Stimulated activated CD8-positive, alpha-beta memory T cell treated with anti-CD3 and anti-CD28 coated beads, Interleukin-15, amount 100 ng/mL, for 24 hours (primary cell): Measurements from ENCODE around the gene ADAM15.
A peak's percentile ranks its signal among the peaks of the same experiment; 100 is the strongest.

Experiments
- DNase-seq: peaks from one replicate; pipeline ENCODE4 v3.0.0-alpha.2; 2020; ENCODE audit warnings: low read depth

The ADAM15 gene

GRCh38 chr1:155073377-155074242 lies 22.5 kb downstream of the ADAM15 start:
- DNase-seq, result no peak

GRCh38 chr1:155075535-155075934 lies 24.4 kb downstream of the ADAM15 start:
- no peak for DNase-seq

GRCh38 chr1:155076371-155076770 lies 25.3 kb downstream of the ADAM15 start:
- DNase-seq, result no peak

- no peak for DNase-seq
Observed at GRCh38 chr1:155077346-155077745, 26.2 kb downstream of the ADAM15 start.

- DNase-seq, result no peak
Observed at GRCh38 chr1:155077758-155078445, 26.8 kb downstream of the ADAM15 start.

GRCh38 chr1:155078469-155079209 lies 27.5 kb downstream of the ADAM15 start, which contains the start of gene EFNA3:
Gene EFNA3 (plus strand): TSS chr1:155078837. CDS start chr1:155078942, 105 bp downstream.
- DNase-seq, result peak; percentile 42

- DNase-seq, result no peak
Observed at GRCh38 chr1:155079210-155079486, 28.0 kb downstream of the ADAM15 start.

- no peak for DNase-seq
Observed at GRCh38 chr1:155079487-155080311, 28.6 kb downstream of the ADAM15 start.

GRCh38 chr1:155080312-155081228 lies 29.5 kb downstream of the ADAM15 start:
- DNase-seq, result no peak

GRCh38 chr1:155081472-155082300 lies 30.6 kb downstream of the ADAM15 start:
- DNase-seq, result no peak

GRCh38 chr1:155082301-155083051 lies 31.4 kb downstream of the ADAM15 start:
- no peak for DNase-seq

- no peak for DNase-seq
Observed at GRCh38 chr1:155083052-155083541, 32.0 kb downstream of the ADAM15 start.

GRCh38 chr1:155083865-155084721 lies 33.0 kb downstream of the ADAM15 start:
- DNase-seq, result no peak

GRCh38 chr1:155084722-155085503 lies 33.8 kb downstream of the ADAM15 start:
- peak; percentile 72 for DNase-seq

- no peak for DNase-seq
Observed at GRCh38 chr1:155085504-155086127, 34.5 kb downstream of the ADAM15 start.

GRCh38 chr1:155086128-155086741 lies 35.1 kb downstream of the ADAM15 start:
- peak; percentile 81 for DNase-seq
